GM23248 (cell line): ENCODE results near the gene PHRF1. TPM values are rescaled to one million over a fixed set of nuclear protein-coding genes. Genes with fewer than 3 reads are reported as not detected.

Source experiments
- DNase-seq: peaks from one replicate; pipeline ENCODE4 v3.0.0-alpha.2; 2015
- H2AFZ ChIP-seq: fragments of 200-600 bp; sonication (generic); 2 replicates; pipeline ENCODE4 v1.6.1; 2016; ENCODE audit warnings: antibody characterized with exemption
- H3F3A ChIP-seq: fragments of 200-600 bp; sonication (generic); 2 replicates; pipeline ENCODE4 v1.6.1; 2016; ENCODE audit warnings: mild to moderate bottlenecking, antibody characterized with exemption, mixed run types; ENCODE audit not compliant: insufficient read depth
- H3K27ac ChIP-seq: fragments of 200-600 bp; sonication (generic); 2 replicates; pipeline ENCODE4 v1.5.1; 2016; ENCODE audit warnings: mild to moderate bottlenecking
- H3K27me3 ChIP-seq: fragments of 200-600 bp; sonication (generic); replicated peaks from 2 replicates; pipeline ENCODE4 v1.6.1; 2016; ENCODE audit warnings: mild to moderate bottlenecking; ENCODE audit not compliant: insufficient read depth
- H3K36me3 ChIP-seq: fragments of 200-600 bp; sonication (generic); 2 replicates; pipeline ENCODE4 v1.6.1; 2016; ENCODE audit warnings: low read depth, mild to moderate bottlenecking
- H3K4me1 ChIP-seq: fragments of 200-600 bp; sonication (generic); 2 replicates; pipeline ENCODE4 v1.6.1; 2016; ENCODE audit warnings: mild to moderate bottlenecking; ENCODE audit not compliant: insufficient read depth
- H3K4me2 ChIP-seq: fragments of 200-600 bp; sonication (generic); one replicate; pipeline ENCODE4 v1.6.1; 2016; ENCODE audit warnings: mild to moderate bottlenecking; ENCODE audit not compliant: unreplicated experiment
- H3K4me3 ChIP-seq: fragments of 200-600 bp; sonication (generic); 2 replicates; pipeline ENCODE4 v1.5.1; 2016; ENCODE audit warnings: mild to moderate bottlenecking
- H3K79me2 ChIP-seq: fragments of 200-600 bp; sonication (generic); 2 replicates; pipeline ENCODE4 v1.6.1; 2016; ENCODE audit warnings: mild to moderate bottlenecking; ENCODE audit not compliant: insufficient read depth
- H3K9ac ChIP-seq: fragments of 200-600 bp; sonication (generic); 2 replicates; pipeline ENCODE4 v1.6.1; 2016; ENCODE audit warnings: mild to moderate bottlenecking
- H3K9me2 ChIP-seq: fragments of 200-600 bp; sonication (generic); 2 replicates; pipeline ENCODE4 v1.6.1; 2016; ENCODE audit warnings: mixed run types, mild to moderate bottlenecking, moderate library complexity; ENCODE audit not compliant: insufficient read depth
- H3K9me3 ChIP-seq: fragments of 200-600 bp; sonication (generic); one replicate; pipeline ENCODE4 v1.6.1; 2017; ENCODE audit warnings: low read depth
- H4K20me1 ChIP-seq: fragments of 200-600 bp; sonication (generic); 2 replicates; pipeline ENCODE4 v1.6.0; 2016; ENCODE audit not compliant: insufficient read depth
- EZH2 ChIP-seq: fragments of 200-600 bp; sonication (generic); IDR thresholded peaks from 2 replicates; pipeline ENCODE4 v1.6.1; 2018; ENCODE audit warnings: antibody characterized with exemption, mild to moderate bottlenecking; ENCODE audit not compliant: insufficient read depth, poor library complexity, severe bottlenecking
- EZH2phosphoT487 ChIP-seq: fragments of 200-600 bp; sonication (generic); IDR thresholded peaks from 2 replicates; pipeline ENCODE4 v1.6.1; 2018; ENCODE audit warnings: antibody characterized with exemption, moderate library complexity, mild to moderate bottlenecking, low read depth; ENCODE audit not compliant: insufficient read depth
- WGBS, 2 experiments: methylation state at CpG; one replicate each; pipeline ENCODE4 v1.1.6; 2015 to 2017; ENCODE audit warnings: low lambda C conversion rate in 2 of 2, low coverage in 1 of 2; ENCODE audit errors: missing lambda C conversion rate in 2 of 2; 5-methylcytosine and 5-hydroxymethylcytosine counted together
- in situ Hi-C: fragments of 300-500 bp; cut with MboI; formaldehyde crosslinking; loops from 2 replicates; pipeline ENCODE4 v1.15.0; 2020
- polyA plus RNA-seq: library from polyadenylated mRNA; unstranded; fragments of >200 nt; fragmentation: Nextera tagmentation; extraction: Ambion mirVana; gene quantifications from 2 replicates; pipeline ENCODE4 v1.2.1, GENCODE V29; 2016
- total RNA-seq: library from RNA; depleted of rRNA; stranded (reverse); fragments of >200 nt; shearing (Covaris generic); gene quantifications from 2 replicates; pipeline ENCODE4 v1.2.3, GENCODE V29; 2014

Gene PHRF1
- total and polyA plus RNA-seq, 2 experiments from 2014 or later = 10.9 to 27.7 TPM

- TF ChIP-seq EZH2 (no peak), EZH2phosphoT487 (no peak)
- no peak for DNase-seq
- Histone ChIP-seq H3K9me3 (no peaks in the 10 kb centered on the region), H3K36me3 (no peaks in the 10 kb centered on the region), H2AFZ (no peak overlapping the region), H3K4me1 (peaks cover 5% of the 10 kb centered on the region), H3K4me3 (no peak overlapping the region), H3K9ac (no peak overlapping the region), H3K4me2 (no peak overlapping the region), H4K20me1 (no peaks in the 10 kb centered on the region), H3K79me2 (no peaks in the 10 kb centered on the region), H3K27ac (no peak overlapping the region), H3K9me2 (no peaks in the 10 kb centered on the region), H3K27me3 (no peaks in the 10 kb centered on the region), H3F3A (peaks cover 10% of the 10 kb centered on the region)
- WGBS, 2 experiments = 51 to 57% methylated on average over 14 to 22 of the region's 22 CpGs
- in situ Hi-C loops = no loop called here
These were observed 49.5 kb downstream of the PHRF1 start for GRCh38 chr11:625636-626268.

GRCh38 chr11:626475-627307, 50.4 kb downstream of the PHRF1 start, which contains the start of gene SCT:
SCT (minus strand) TSS chr11:627181; CDS start chr11:627143, 38 bp downstream.
- TF ChIP-seq EZH2phosphoT487 = no peak
- TF ChIP-seq EZH2 = no peak
- Histone ChIP-seq H3K79me2 (no peaks in the 10 kb centered on the region), H3K4me2 (no peak within 1 kb of the TSS), H3K9me3 (no peaks in the 10 kb centered on the region), H3K4me1 (peaks cover 5% of the 10 kb centered on the region), H3K4me3 (no peak within 1 kb of the TSS), H3F3A (peaks cover 10% of the 10 kb centered on the region), H3K36me3 (no peaks in the 10 kb centered on the region), H2AFZ (no peak within 1 kb of the TSS), H3K27me3 (no peaks in the 10 kb centered on the region), H4K20me1 (no peaks in the 10 kb centered on the region), H3K9ac (no peak within 1 kb of the TSS), H3K27ac (no peak within 1 kb of the TSS), H3K9me2 (no peaks in the 10 kb centered on the region)
- WGBS, 2 experiments = 17 to 25% methylated on average over 21 to 53 of the region's 72 CpGs
- DNase-seq = no peak
- in situ Hi-C loops = no loop called here

- TF ChIP-seq EZH2 (no peak), EZH2phosphoT487 (no peak)
- 21 to 100% methylated on average over 2 to 22 of the region's 28 CpGs for WGBS, 2 experiments
- no peaks in the 10 kb centered on the region for H3K9me3 ChIP-seq
- H3K9ac ChIP-seq = no peak overlapping the region
- H3K79me2 ChIP-seq = no peaks in the 10 kb centered on the region
- no peak overlapping the region for H2AFZ ChIP-seq
- H3F3A ChIP-seq = peaks cover 10% of the 10 kb centered on the region
- no peak overlapping the region for H3K27ac ChIP-seq
- no peak overlapping the region for H3K4me3 ChIP-seq
- peaks cover 5% of the 10 kb centered on the region for H3K4me1 ChIP-seq
- in situ Hi-C loops = no loop called here
- H3K27me3 ChIP-seq = no peaks in the 10 kb centered on the region
- no peak for DNase-seq
- no peaks in the 10 kb centered on the region for H3K9me2 ChIP-seq
- no peak overlapping the region for H3K4me2 ChIP-seq
- no peaks in the 10 kb centered on the region for H3K36me3 ChIP-seq
- H4K20me1 ChIP-seq = no peaks in the 10 kb centered on the region
These were observed 51.0 kb downstream of the PHRF1 start for GRCh38 chr11:627308-627576.

GRCh38 chr11:628056-628455, 51.8 kb downstream of the PHRF1 start:
- H3K9me2 ChIP-seq = no peaks in the 10 kb centered on the region
- peak overlapping the region; percentile 16 for H3K4me2 ChIP-seq
- H3K27ac ChIP-seq = no peak overlapping the region
- no peak overlapping the region for H2AFZ ChIP-seq
- H3K9ac ChIP-seq = no peak overlapping the region
- H3K9me3 ChIP-seq = no peaks in the 10 kb centered on the region
- in situ Hi-C loops = no loop called here
- H3K36me3 ChIP-seq = no peaks in the 10 kb centered on the region
- no peak for DNase-seq
- peaks cover 10% of the 10 kb centered on the region for H3F3A ChIP-seq
- TF ChIP-seq EZH2phosphoT487 = no peak
- no peak for TF ChIP-seq EZH2
- H3K79me2 ChIP-seq = no peaks in the 10 kb centered on the region
- H4K20me1 ChIP-seq = no peaks in the 10 kb centered on the region
- H3K4me3 ChIP-seq = no peak overlapping the region
- WGBS, 2 experiments = 91% methylated on average over 16 to 31 of the region's 31 CpGs
- H3K4me1 ChIP-seq = peaks cover 5% of the 10 kb centered on the region
- H3K27me3 ChIP-seq = no peaks in the 10 kb centered on the region
